GM10248 (cell line): ENCODE measurements around the gene FBXO24.

Source experiments
- CTCF ChIA-PET: fragments of 300-600 bp; sonication (Branson Sonifier 250); formaldehyde crosslinking; extraction: SDS; loops from one replicate; lab custom pipeline; 2021; ENCODE audit warnings: antibody characterized with exemption; lab: Yijun Ruan, JAX
- POLR2A ChIA-PET: fragments of 350-650 bp; sonication (Branson Sonifier 250); formaldehyde crosslinking; extraction: SDS; loops from one replicate; lab custom pipeline; 2020; ENCODE audit warnings: antibody characterized with exemption; lab: Yijun Ruan, JAX
- DNase-seq: peaks from one replicate; pipeline ENCODE4 v3.0.0; 2012; ENCODE audit errors: extremely low spot score
- TF ChIP-seq, protein P1 (sequence below): IDR thresholded peaks from 2 replicates; pipeline ENCODE4 v1.5.1; 2012; ENCODE audit warnings: mild to moderate bottlenecking, low read depth; ENCODE audit errors: extremely low read depth, missing control alignments, control extremely low read depth

Gene FBXO24

DNA sequence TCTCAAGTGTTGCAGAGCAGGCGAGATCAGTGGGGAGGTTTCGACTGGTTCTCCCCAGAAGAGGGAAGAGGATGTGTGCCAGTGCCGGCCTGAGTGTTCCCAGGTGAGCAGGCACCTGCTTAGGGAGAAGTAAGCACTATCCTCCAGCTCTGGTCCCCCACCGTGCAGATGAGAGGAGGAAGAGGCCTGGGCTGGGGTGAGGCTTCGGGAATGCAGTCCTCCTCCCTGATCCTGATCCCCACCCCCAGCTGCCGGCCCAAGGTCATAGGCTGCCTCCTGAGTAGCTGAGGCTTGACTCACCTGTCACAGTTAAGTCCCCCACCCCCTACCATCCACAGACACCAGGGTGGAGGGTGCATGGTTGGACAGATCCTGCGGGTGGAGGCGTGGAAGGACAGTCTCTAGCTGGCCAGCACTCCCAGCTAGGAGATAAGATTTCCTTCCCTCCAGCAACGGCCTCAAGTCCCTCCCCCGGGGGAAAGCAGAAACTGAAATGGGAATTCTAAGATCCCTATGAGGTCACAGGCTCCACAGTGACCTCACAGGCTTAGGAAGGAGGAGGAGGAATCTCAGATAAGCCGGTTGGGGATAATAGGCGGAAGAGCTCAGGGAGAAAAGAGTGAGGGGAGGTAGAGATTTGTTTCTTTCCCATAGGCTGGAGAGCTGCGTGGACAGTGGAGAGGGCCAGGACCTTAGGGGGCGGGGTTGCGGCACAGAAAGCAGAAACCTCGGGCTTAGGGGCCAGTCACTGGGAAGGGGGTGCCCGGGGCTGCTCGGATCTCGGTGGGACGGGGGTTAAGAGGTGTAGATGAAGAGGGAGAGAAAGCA, 1.2 kb upstream of the FBXO24 start:
- TF ChIP-seq, protein P1, sequence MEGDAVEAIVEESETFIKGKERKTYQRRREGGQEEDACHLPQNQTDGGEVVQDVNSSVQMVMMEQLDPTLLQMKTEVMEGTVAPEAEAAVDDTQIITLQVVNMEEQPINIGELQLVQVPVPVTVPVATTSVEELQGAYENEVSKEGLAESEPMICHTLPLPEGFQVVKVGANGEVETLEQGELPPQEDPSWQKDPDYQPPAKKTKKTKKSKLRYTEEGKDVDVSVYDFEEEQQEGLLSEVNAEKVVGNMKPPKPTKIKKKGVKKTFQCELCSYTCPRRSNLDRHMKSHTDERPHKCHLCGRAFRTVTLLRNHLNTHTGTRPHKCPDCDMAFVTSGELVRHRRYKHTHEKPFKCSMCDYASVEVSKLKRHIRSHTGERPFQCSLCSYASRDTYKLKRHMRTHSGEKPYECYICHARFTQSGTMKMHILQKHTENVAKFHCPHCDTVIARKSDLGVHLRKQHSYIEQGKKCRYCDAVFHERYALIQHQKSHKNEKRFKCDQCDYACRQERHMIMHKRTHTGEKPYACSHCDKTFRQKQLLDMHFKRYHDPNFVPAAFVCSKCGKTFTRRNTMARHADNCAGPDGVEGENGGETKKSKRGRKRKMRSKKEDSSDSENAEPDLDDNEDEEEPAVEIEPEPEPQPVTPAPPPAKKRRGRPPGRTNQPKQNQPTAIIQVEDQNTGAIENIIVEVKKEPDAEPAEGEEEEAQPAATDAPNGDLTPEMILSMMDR = no peak
- CTCF ChIA-PET = interaction anchor here (0.9 to 3.1 kb wide), 12 partner anchors 14 to 266 kb away, joined by 3 to 20 read pairs (median 6); partner anchors contain the start of genes MOSPD3 and POP7
- no peak for DNase-seq
- POLR2A ChIA-PET = interaction anchor here (0.5 to 1.5 kb wide), 2 partner anchors 48 to 148 kb away, joined by 3 to 5 read pairs; partner anchors contain the start of gene PPP1R35

DNA sequence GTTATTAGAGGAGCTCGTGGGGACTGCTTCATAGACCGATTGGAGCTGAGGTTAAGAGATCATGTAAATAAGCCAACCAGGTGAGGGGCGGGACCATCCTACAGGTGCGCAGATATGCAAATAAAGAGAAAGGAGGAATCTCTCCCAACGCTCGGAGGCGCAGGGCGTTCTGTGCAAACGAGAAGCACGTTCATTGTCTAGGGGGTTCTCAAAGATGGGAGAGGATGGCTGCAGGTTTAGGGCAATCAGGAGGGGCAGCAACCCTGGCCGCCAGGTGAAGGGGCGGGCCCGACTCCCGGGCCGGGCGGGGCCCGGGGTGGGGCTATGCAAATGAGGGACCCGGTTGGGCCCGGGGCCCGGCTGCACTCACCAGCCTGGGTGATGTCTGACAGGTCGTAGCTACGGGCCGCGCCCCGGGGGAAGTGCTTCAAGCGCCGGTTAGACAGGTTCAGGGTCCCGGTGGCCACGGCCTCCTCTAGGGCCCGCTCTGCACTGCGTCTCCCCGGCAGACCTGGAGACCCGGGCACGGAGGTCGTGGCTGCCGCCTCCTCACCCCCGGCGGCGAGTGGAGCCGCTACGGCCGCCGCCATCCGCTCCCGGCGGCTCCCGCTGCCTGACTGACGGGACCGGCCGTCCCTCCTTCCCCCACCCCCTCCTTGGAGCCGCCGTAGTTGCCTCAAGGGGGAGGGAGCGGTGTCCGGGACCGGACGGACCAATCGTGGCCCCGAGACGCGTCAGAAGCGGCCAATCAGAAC, 440 bp upstream of the FBXO24 start, which contains the start of gene LRCH4:
TSS of gene LRCH4 (minus strand) at position 619 of the 755 bp plus-strand sequence. CDS start at position 590, 29 bp downstream.
- ChIA-PET POLR2A (interaction anchor here (0.5 to 1.3 kb wide), 19 partner anchors 9 to 289 kb away, joined by 3 to 14 read pairs (median 4); partner anchors contain the start of genes GNB2, MOSPD3, PCOLCE and SRRT), CTCF (interaction anchor here (0.6 to 4.4 kb wide), 30 partner anchors 11 to 266 kb away, joined by 3 to 20 read pairs (median 4); partner anchors contain the start of genes MOSPD3, POP7 and SAP25)
- TF ChIP-seq, protein P1 = no peak
- peak; percentile 77 for DNase-seq

DNA sequence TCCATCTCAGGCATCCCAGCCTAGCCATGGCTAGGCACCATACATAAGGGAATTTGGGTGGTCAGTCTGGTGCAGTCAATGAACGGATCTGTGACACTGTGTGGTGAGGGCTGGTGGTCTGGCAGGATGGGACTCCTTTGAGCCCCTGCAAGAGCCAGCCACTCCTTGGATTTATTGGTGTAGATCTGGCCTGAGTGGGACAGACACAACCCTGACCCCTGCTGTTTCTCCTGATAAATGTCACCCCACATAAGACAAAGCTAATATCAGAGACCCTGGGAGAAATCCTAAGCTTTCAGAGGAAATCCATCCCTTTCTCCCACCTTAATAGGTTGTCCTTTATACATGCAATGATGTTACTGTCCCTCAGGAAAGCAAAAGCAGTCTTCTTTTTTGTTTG, 2.3 kb downstream of the FBXO24 start:
- no peak for DNase-seq
- POLR2A ChIA-PET = no interaction called here
- CTCF ChIA-PET = interaction anchor here (0.7 to 4.4 kb wide), 20 partner anchors 9 to 123 kb away, joined by 3 to 21 read pairs (median 4); partner anchors contain the start of genes NYAP1, PCOLCE and POP7
- TF ChIP-seq, protein P1 = peak; percentile 44

DNA sequence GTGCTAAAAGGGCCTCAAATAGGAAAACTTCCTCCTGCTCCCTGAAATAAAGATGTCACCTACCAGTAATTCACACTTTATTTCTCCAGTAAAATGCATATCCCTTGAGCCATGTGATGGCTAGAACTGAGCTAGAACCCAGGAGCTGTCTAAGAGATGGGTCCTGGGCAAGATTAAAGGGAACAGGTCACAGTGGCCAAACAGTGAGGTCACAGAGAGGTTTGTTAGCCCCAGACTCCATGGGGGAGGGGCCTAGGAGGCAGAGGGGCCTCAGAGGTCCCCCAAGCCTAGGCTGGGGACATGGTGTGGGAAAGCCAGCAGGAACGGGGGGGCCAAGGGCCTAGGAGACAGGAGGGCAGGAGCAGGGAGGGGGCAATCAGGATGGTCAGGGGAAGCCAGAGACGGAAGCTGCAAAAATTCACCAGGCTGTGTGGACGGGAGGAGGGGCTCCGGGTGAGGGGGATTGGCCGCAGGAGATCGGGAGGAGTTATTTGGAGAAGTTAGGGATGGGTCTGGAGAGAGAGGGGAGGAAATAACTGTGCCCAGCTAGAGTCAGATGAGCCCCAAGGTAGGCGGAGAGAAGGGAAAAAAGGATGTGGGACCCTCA, 3.3 kb downstream of the FBXO24 start:
- ChIA-PET POLR2A (no interaction called here), CTCF (interaction anchor here (0.7 to 4.4 kb wide), 15 partner anchors 9 to 124 kb away, joined by 3 to 21 read pairs (median 5); partner anchors contain the start of genes PCOLCE and POP7)
- TF ChIP-seq, protein P1 = no peak
- DNase-seq = no peak

DNA sequence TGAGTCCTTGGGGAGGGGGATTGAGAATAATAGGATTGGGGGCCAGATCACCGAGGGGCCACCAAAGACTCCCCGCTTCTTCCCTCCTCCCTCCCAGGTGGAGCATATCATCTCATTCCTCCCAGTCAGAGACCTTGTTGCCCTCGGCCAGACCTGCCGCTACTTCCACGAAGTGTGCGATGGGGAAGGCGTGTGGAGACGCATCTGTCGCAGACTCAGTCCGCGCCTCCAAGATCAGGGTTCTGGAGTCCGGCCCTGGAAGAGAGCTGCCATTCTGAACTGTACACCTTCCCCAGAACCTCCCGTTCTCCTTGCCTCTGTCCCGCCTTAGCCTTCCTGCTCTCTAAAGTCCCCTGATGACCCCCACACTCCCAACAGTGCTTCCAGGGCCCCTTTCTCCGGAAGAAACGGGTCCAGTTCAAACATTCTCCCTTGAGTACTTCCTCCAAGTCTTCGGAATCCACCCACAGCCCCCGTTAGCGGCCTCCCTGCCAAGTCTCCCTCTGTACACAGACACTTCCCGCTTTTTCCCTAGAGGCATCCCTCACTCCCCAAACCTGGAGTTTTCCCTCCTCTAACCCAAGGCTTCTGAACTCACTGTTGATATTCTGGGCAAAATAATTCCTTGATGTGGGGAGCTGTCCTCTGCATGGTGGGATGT, 4.1 kb downstream of the FBXO24 start:
- ChIA-PET CTCF (interaction anchor here (0.9 to 4.4 kb wide), 7 partner anchors 12 to 677 kb away, joined by 3 to 21 read pairs (median 16); partner anchors contain the start of genes PCOLCE and POP7), POLR2A (no interaction called here)
- TF ChIP-seq, protein P1 = no peak
- DNase-seq = no peak
